Hepatocyte (in vitro differentiated cells): ENCODE measurements around the gene SYNJ1.

Experiments
- CTCF ChIP-seq: fragments of 200-600 bp; sonication (generic); IDR thresholded peaks from 2 replicates; pipeline ENCODE4 v1.5.1; 2016; ENCODE audit warnings: antibody characterized with exemption, mild to moderate bottlenecking; ENCODE audit not compliant: poor library complexity
- EZH2 ChIP-seq: fragments of 200-600 bp; sonication (generic); IDR thresholded peaks from 2 replicates; pipeline ENCODE4 v1.6.1; 2016; ENCODE audit warnings: antibody characterized with exemption, mild to moderate bottlenecking, borderline replicate concordance
- EZH2phosphoT487 ChIP-seq: fragments of 200-600 bp; sonication (generic); IDR thresholded peaks from one replicate; pipeline ENCODE4 v1.6.1; 2018; ENCODE audit warnings: antibody characterized with exemption, mild to moderate bottlenecking, low read depth, moderate library complexity; ENCODE audit not compliant: unreplicated experiment, severe bottlenecking

- TF ChIP-seq CTCF (no peak), EZH2phosphoT487 (no peak), EZH2 (no peak)
Measured at GRCh38 chr21:32710069-32710784, 17.6 kb downstream of the SYNJ1 start.
